Uterus (tissue), 2 donors: ENCODE measurements around the gene TMEM229B.

ENCODE experiments used
- CTCF ChIP-seq, 4 experiments: fragments of 200-600 bp in 2 of 4; fragments of 450-650 bp in 2 of 4; sonication (generic) in 2 of 4; IDR thresholded peaks; one replicate each; pipeline ENCODE4 v1.5.1; 2016 to 2019; ENCODE audit warnings: antibody characterized with exemption in 4 of 4, mild to moderate bottlenecking in 2 of 4, moderate library complexity in 1 of 4
- POLR2A ChIP-seq, 2 donors: fragments of 450-650 bp; IDR thresholded peaks; one replicate each; pipeline ENCODE4 v1.6.1; 2016; ENCODE audit warnings: antibody characterized with exemption in 2 of 2, mild to moderate bottlenecking in 1 of 2, moderate library complexity in 1 of 2

GRCh38 chr14:67426161-67426560 lies 62.4 kb downstream of the TMEM229B start:
- no peak for TF ChIP-seq CTCF (IDR thresholded peaks at IDR 0.05)
- TF ChIP-seq POLR2A (IDR thresholded peaks at IDR 0.05): no peak
